B cell (primary cell): ENCODE measurements around the gene TAC1.

ENCODE experiments used
- EZH2 ChIP-seq: IDR thresholded peaks from 2 replicates; pipeline ENCODE4 v1.6.1; 2012; ENCODE audit warnings: borderline replicate concordance, low read depth, mild to moderate bottlenecking, moderate library complexity, low read length; ENCODE audit not compliant: insufficient read depth, poor library complexity, severe bottlenecking
- TF ChIP-seq, protein P1 (sequence below): fragments of 200-600 bp; IDR thresholded peaks from one replicate; pipeline ENCODE4 v1.8.0; 2022; ENCODE audit warnings: antibody characterized with exemption, mild to moderate bottlenecking

DNA sequence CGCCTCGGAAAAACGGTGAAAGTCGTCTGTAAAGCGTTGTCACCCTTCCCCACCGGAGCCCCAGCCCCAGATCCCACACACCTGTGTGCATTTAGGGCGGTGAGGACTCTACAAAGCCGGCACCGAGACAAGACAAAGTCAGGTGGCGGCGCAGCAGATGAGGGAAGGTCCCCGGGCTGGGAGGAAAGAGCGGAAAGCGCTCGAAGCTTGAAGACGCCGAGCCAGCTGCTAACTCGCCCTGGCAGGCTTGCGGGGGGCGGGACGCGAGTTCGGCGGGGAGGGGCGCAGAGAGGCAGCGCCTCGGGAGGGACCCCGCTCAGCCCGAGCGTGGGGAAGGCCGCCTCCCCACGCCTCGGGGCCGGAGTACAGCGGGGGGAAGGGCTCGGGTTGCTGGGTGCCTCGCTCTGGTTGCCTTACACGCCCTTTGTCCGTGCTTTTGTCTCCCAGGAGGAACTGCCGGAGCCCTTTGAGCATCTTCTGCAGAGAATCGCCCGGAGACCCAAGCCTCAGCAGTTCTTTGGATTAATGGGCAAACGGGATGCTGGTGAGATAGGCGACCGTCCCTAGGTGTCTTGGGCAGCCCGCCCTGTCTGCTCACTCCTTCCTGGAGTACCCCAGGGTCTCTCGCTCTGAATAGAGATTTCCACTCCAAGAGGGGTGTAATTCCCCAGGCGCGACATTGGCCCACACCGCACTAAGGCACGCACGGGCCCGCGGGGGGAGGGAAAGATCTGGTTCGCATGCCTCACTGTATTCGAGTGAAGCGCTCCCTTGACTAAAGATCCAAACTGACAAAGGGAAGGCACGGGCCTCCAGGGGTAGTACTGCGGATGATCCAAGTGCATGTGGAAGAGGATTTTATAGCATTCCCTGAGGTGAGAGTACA, 1.6 kb downstream of the TAC1 start:
- TF ChIP-seq, protein P1, sequence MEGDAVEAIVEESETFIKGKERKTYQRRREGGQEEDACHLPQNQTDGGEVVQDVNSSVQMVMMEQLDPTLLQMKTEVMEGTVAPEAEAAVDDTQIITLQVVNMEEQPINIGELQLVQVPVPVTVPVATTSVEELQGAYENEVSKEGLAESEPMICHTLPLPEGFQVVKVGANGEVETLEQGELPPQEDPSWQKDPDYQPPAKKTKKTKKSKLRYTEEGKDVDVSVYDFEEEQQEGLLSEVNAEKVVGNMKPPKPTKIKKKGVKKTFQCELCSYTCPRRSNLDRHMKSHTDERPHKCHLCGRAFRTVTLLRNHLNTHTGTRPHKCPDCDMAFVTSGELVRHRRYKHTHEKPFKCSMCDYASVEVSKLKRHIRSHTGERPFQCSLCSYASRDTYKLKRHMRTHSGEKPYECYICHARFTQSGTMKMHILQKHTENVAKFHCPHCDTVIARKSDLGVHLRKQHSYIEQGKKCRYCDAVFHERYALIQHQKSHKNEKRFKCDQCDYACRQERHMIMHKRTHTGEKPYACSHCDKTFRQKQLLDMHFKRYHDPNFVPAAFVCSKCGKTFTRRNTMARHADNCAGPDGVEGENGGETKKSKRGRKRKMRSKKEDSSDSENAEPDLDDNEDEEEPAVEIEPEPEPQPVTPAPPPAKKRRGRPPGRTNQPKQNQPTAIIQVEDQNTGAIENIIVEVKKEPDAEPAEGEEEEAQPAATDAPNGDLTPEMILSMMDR: no peak
- TF ChIP-seq EZH2: no peak
